Measurements from ENCODE around the gene UNC5A.

Gene UNC5A

GRCh38 chr5:176823869-176824412, 13.6 kb downstream of the UNC5A start:
- no peak for DNase-seq (ENCODE audit: extremely low spot score)
- no peak for TF ChIP-seq SP1 (IDR thresholded peaks at IDR 0.05)
- TF ChIP-seq LEF1 (IDR thresholded peaks at IDR 0.05; ENCODE audit: borderline replicate concordance), result no peak
- no peak for TF ChIP-seq FOXA1 (IDR thresholded peaks at IDR 0.05)
- TF ChIP-seq CTBP1 (IDR thresholded peaks at IDR 0.05; ENCODE audit: borderline replicate concordance), result no peak
- no peak for TF ChIP-seq TARDBP (IDR thresholded peaks at IDR 0.05)
- no peak for TF ChIP-seq FOXK2 (IDR thresholded peaks at IDR 0.05)
- ChIA-PET POLR2A (no interaction called here), CTCF (no interaction called here)

GRCh38 chr5:176824604-176825003, 14.2 kb downstream of the UNC5A start:
- POLR2A ChIA-PET, result no interaction called here
- DNase-seq (ENCODE audit: extremely low spot score), result no peak
- TF ChIP-seq, protein P1, sequence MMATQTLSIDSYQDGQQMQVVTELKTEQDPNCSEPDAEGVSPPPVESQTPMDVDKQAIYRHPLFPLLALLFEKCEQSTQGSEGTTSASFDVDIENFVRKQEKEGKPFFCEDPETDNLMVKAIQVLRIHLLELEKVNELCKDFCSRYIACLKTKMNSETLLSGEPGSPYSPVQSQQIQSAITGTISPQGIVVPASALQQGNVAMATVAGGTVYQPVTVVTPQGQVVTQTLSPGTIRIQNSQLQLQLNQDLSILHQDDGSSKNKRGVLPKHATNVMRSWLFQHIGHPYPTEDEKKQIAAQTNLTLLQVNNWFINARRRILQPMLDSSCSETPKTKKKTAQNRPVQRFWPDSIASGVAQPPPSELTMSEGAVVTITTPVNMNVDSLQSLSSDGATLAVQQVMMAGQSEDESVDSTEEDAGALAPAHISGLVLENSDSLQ (IDR thresholded peaks at IDR 0.05), result no peak
- TF ChIP-seq FOXM1 (IDR thresholded peaks at IDR 0.05; ENCODE audit: borderline replicate concordance) (no peak), SP1 (IDR thresholded peaks at IDR 0.05) (no peak), ZNF384 (IDR thresholded peaks at IDR 0.05) (no peak), FOXA1 (IDR thresholded peaks at IDR 0.05) (no peak), SUZ12 (IDR thresholded peaks at IDR 0.05) (no peak), HDGF (IDR thresholded peaks at IDR 0.05; ENCODE audit: borderline replicate concordance) (no peak), L3MBTL2 (conservative IDR thresholded peaks at IDR 0.05) (no peak), TARDBP (IDR thresholded peaks at IDR 0.05) (no peak), BHLHE40 (IDR thresholded peaks at IDR 0.05; ENCODE audit: borderline replicate concordance) (no peak), ARNT (IDR thresholded peaks at IDR 0.05) (no peak), CTBP1 (IDR thresholded peaks at IDR 0.05; ENCODE audit: borderline replicate concordance) (no peak), NFRKB (IDR thresholded peaks at IDR 0.05) (no peak)
- CTCF ChIA-PET, result no interaction called here

DNA sequence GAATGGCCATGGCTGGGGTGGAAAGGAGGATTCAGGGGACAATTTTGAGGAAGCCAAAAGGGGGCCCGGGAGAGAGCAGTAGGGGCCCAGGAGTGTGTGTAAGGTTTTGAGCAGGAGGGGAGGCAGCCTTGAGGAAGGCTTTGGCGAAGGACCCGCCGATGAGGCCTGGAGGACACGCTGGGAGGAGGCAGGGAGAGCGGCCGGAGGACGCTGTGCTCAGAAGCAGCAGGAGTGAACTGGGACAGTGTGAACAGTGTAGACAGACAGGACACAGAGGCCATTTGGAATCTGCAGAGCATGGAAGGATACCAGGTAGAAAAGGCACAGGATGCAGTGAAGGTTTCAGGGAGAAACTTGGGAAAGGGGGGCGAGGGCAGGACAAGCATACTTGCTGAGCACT, 14.9 kb downstream of the UNC5A start:
- no peak for DNase-seq (ENCODE audit: extremely low spot score)
- POLR2A ChIA-PET, result no interaction called here
- CTCF ChIA-PET, result interaction anchor here (1.5 kb wide), 1 partner anchor 165 kb away, joined by 6 read pairs; no protein-coding TSS in a partner anchor

GRCh38 chr5:176825957-176826356, 15.6 kb downstream of the UNC5A start:
- POLR2A ChIA-PET, result no interaction called here
- DNase-seq (ENCODE audit: extremely low spot score), result no peak
- CTCF ChIA-PET, result interaction anchor here (1.5 kb wide), 1 partner anchor 165 kb away, joined by 6 read pairs; no protein-coding TSS in a partner anchor
- TF ChIP-seq SUZ12 (IDR thresholded peaks at IDR 0.05) (no peak), NFRKB (IDR thresholded peaks at IDR 0.05) (no peak), TARDBP (IDR thresholded peaks at IDR 0.05) (no peak), FOXM1 (IDR thresholded peaks at IDR 0.05; ENCODE audit: borderline replicate concordance) (no peak), SP1 (IDR thresholded peaks at IDR 0.05) (no peak), BHLHE40 (IDR thresholded peaks at IDR 0.05; ENCODE audit: borderline replicate concordance) (no peak), L3MBTL2 (conservative IDR thresholded peaks at IDR 0.05) (no peak), FOXA1 (IDR thresholded peaks at IDR 0.05) (no peak), FOXK2 (IDR thresholded peaks at IDR 0.05) (no peak), LEF1 (IDR thresholded peaks at IDR 0.05; ENCODE audit: borderline replicate concordance) (no peak), CTBP1 (IDR thresholded peaks at IDR 0.05; ENCODE audit: borderline replicate concordance) (no peak), ARNT (IDR thresholded peaks at IDR 0.05) (no peak), ELF4 (IDR thresholded peaks at IDR 0.05) (no peak), HDGF (IDR thresholded peaks at IDR 0.05; ENCODE audit: borderline replicate concordance) (no peak), ZNF384 (IDR thresholded peaks at IDR 0.05) (no peak)
- TF ChIP-seq, protein P1 (IDR thresholded peaks at IDR 0.05), result no peak

More for the DNA sequence above, 14.9 kb downstream of the UNC5A start:
- no peak for TF ChIP-seq FOXM1 (IDR thresholded peaks at IDR 0.05; ENCODE audit: borderline replicate concordance)

DNA sequence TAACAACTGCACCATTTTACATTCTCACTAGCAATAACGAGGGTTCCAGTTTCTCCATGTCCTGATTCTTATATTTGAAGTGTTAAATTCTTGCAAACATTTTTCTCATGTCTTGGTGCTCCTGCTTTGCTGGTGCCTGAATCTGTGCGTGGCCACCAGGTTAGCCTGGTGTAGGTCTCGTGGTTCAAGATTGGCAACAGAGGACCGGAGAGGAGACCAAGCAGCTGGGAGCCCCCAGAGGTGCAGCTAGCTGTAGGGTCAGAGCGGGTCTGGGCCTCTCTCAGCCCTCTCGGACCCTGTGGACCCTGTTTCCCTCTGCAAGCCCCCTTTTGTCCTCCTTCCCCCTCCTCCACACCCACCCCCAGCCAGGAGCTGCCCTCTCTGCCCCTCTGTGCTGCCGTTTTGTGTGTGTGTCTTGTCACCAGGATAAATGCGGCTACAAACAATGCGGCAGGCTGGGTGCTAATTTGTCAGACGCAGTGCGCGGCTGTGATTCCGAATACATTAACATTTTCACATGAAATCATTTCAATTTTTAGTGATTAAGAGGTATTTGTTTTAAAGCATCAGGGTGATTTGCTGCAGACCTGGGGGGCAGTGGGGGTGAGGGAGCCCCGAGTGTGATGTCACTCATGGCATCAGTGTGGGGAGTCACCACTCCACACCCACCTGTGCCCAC, 17.5 kb downstream of the UNC5A start:
- no peak for TF ChIP-seq NFRKB (IDR thresholded peaks at IDR 0.05)
- TF ChIP-seq ARNT (IDR thresholded peaks at IDR 0.05), result no peak
- TF ChIP-seq ZNF384 (IDR thresholded peaks at IDR 0.05), result no peak
- no peak for TF ChIP-seq FOXA1 (IDR thresholded peaks at IDR 0.05)
- TF ChIP-seq, protein P1 (IDR thresholded peaks at IDR 0.05), result no peak
- TF ChIP-seq LEF1 (IDR thresholded peaks at IDR 0.05; ENCODE audit: borderline replicate concordance), result no peak
- TF ChIP-seq TARDBP (IDR thresholded peaks at IDR 0.05), result no peak
- TF ChIP-seq SUZ12 (IDR thresholded peaks at IDR 0.05), result no peak
- TF ChIP-seq ELF4 (IDR thresholded peaks at IDR 0.05), result no peak
- TF ChIP-seq L3MBTL2 (conservative IDR thresholded peaks at IDR 0.05), result no peak
- TF ChIP-seq BHLHE40 (IDR thresholded peaks at IDR 0.05; ENCODE audit: borderline replicate concordance), result no peak
- POLR2A ChIA-PET, result no interaction called here
- no peak for DNase-seq (ENCODE audit: extremely low spot score)
- CTCF ChIA-PET, result no interaction called here

DNA sequence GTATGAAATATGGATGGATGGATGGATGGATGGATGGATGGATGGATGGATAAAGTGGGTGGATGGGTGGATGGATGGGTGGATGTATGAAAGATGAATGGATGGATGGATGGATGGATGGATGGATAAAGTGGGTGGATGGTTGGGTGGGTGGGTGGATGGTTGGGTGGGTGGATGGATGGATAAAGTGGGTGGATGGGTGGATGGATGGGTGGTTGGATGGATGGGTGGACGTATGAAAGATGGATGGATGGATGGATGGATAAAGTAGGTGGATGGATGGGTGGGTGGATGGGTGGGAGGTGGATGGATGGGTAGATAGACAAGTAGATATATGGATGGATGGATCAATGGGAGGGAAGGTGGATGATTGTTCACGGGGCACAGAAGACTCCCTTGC, 19.0 kb downstream of the UNC5A start:
- POLR2A ChIA-PET, result no interaction called here
- TF ChIP-seq FOXK2 (IDR thresholded peaks at IDR 0.05) (no peak), SUZ12 (IDR thresholded peaks at IDR 0.05) (no peak), L3MBTL2 (conservative IDR thresholded peaks at IDR 0.05) (no peak), SP1 (IDR thresholded peaks at IDR 0.05) (no peak), ARNT (IDR thresholded peaks at IDR 0.05) (no peak), ELF4 (IDR thresholded peaks at IDR 0.05) (no peak), HDGF (IDR thresholded peaks at IDR 0.05; ENCODE audit: borderline replicate concordance) (no peak), TARDBP (IDR thresholded peaks at IDR 0.05) (no peak), CTBP1 (IDR thresholded peaks at IDR 0.05; ENCODE audit: borderline replicate concordance) (no peak)
- no peak for DNase-seq (ENCODE audit: extremely low spot score)
- CTCF ChIA-PET, result no interaction called here

Data from HEK293T (cell line).